CD14-positive monocyte (primary cell): ENCODE results near the gene TECPR2. TPM values are rescaled to one million over a fixed set of nuclear protein-coding genes. Genes with fewer than 3 reads are reported as not detected.

Experiments used
- DNase-seq, 3 donors: peaks; one replicate each; pipeline ENCODE4 v3.0.0-alpha.2; 2011 to 2022
- H2AFZ ChIP-seq: 2 replicates; pipeline ENCODE4 v1.6.0; 2012; ENCODE audit warnings: mild to moderate bottlenecking, low read depth, low read length, inconsistent platforms; ENCODE audit not compliant: insufficient read depth, poor library complexity, severe bottlenecking
- H3K27ac ChIP-seq, 2 donors: 1 replicate in 1 of 2; 2 replicates in 1 of 2; pipeline ENCODE4 v1.5.1; 2012 to 2013; ENCODE audit warnings: low read length in 2 of 2, control low read depth in 1 of 2, inconsistent platforms in 1 of 2, low read depth in 1 of 2, mild to moderate bottlenecking in 1 of 2
- H3K27me3 ChIP-seq, 2 donors: one replicate each; pipeline versions ENCODE4 v1.6.0 to v1.6.1; 2011 to 2013; ENCODE audit warnings: low read length in 2 of 2; ENCODE audit not compliant: control insufficient read depth in 2 of 2, insufficient read depth in 2 of 2
- H3K36me3 ChIP-seq, 2 donors: replicated peaks in 1 of 2; 1 replicate in 1 of 2; 2 replicates in 1 of 2; pipeline versions ENCODE4 v1.5.1 to v1.6.1; 2012 to 2013; ENCODE audit warnings: low read length in 2 of 2, control low read depth in 1 of 2, inconsistent platforms in 1 of 2, mild to moderate bottlenecking in 1 of 2; ENCODE audit not compliant: insufficient read depth in 2 of 2, control insufficient read depth in 1 of 2
- H3K4me1 ChIP-seq, 2 donors: 1 replicate in 1 of 2; 2 replicates in 1 of 2; pipeline versions ENCODE4 v1.5.1 to v1.6.1; 2012 to 2013; ENCODE audit warnings: low read length in 2 of 2, control low read depth in 1 of 2, inconsistent platforms in 1 of 2, mild to moderate bottlenecking in 1 of 2, moderate library complexity in 1 of 2; ENCODE audit not compliant: insufficient read depth in 2 of 2, control insufficient read depth in 1 of 2
- H3K4me2 ChIP-seq: replicated peaks from 2 replicates; pipeline ENCODE3; 2012; ENCODE audit warnings: low read length, moderate library complexity, mild to moderate bottlenecking; ENCODE audit not compliant: poor library complexity, severe bottlenecking; ENCODE audit errors: extremely low read depth
- H3K4me3 ChIP-seq, 3 experiments: fragments of 200-600 bp in 1 of 3; sonication (generic) in 1 of 3; replicated peaks in 1 of 3; 1 replicate in 2 of 3; 2 replicates in 1 of 3; pipeline ENCODE4 v1.5.1; 2011 to 2013; ENCODE audit warnings: low read length in 3 of 3, mild to moderate bottlenecking in 3 of 3, control low read depth in 2 of 3, low read depth in 2 of 3, inconsistent platforms in 1 of 3, moderate library complexity in 1 of 3
- H3K79me2 ChIP-seq: 2 replicates; pipeline ENCODE4 v1.6.0; 2012; ENCODE audit warnings: mild to moderate bottlenecking, control low read depth, inconsistent platforms, low read length, moderate library complexity; ENCODE audit not compliant: insufficient read depth
- H3K9ac ChIP-seq: 2 replicates; pipeline ENCODE4 v1.6.0; 2017; ENCODE audit warnings: low read length, mild to moderate bottlenecking; ENCODE audit not compliant: insufficient read depth, poor library complexity, severe bottlenecking
- H3K9me3 ChIP-seq, 2 donors: replicated peaks in 1 of 2; 1 replicate in 1 of 2; 2 replicates in 1 of 2; pipeline versions ENCODE4 v1.5.1 to v1.6.1; 2012 to 2013; ENCODE audit warnings: low read length in 2 of 2, control low read depth in 1 of 2; ENCODE audit not compliant: control insufficient read depth in 1 of 2, insufficient read depth in 1 of 2
- H4K20me1 ChIP-seq: 2 replicates; pipeline ENCODE4 v1.6.0; 2012; ENCODE audit warnings: mild to moderate bottlenecking, low read length, control low read depth, moderate library complexity; ENCODE audit not compliant: insufficient read depth
- H3K27ac Mint-ChIP-seq, 7 donors: one replicate each; pipeline ENCODE4 v1.8.0; 2020; ENCODE audit warnings: mild to moderate bottlenecking in 7 of 7, mixed read lengths in 7 of 7, moderate library complexity in 6 of 7, inconsistent platforms in 2 of 7
- H3K27me3 Mint-ChIP-seq, 3 donors: one replicate each; pipeline ENCODE4 v1.8.0; 2021 to 2022; ENCODE audit warnings: low read depth in 3 of 3, mild to moderate bottlenecking in 3 of 3, mixed read lengths in 3 of 3, moderate library complexity in 3 of 3, inconsistent platforms in 1 of 3
- H3K36me3 Mint-ChIP-seq, 2 donors: one replicate each; pipeline ENCODE4 v1.8.0; 2020; ENCODE audit warnings: mixed read lengths in 2 of 2, inconsistent platforms in 1 of 2, mild to moderate bottlenecking in 1 of 2
- H3K4me1 Mint-ChIP-seq: one replicate; pipeline ENCODE4 v1.8.0; 2020; ENCODE audit warnings: mild to moderate bottlenecking, mixed read lengths
- H3K4me3 Mint-ChIP-seq, 2 donors: one replicate each; pipeline ENCODE4 v1.8.0; 2020; ENCODE audit warnings: mild to moderate bottlenecking in 2 of 2, mixed read lengths in 2 of 2, moderate library complexity in 1 of 2
- H3K9me3 Mint-ChIP-seq, 7 donors: one replicate each; pipeline ENCODE4 v1.8.0; 2020 to 2022; ENCODE audit warnings: mixed read lengths in 7 of 7, mild to moderate bottlenecking in 6 of 7, moderate library complexity in 6 of 7, inconsistent platforms in 2 of 7
- CTCF ChIP-seq: fragments of 200-600 bp; IDR thresholded peaks from one replicate; pipeline ENCODE4 v1.8.0; 2022; ENCODE audit warnings: antibody characterized with exemption, mild to moderate bottlenecking
- WGBS: methylation state at CpG from one replicate; pipeline ENCODE4 v1.1.5; 2013; ENCODE audit warnings: missing lambda C conversion rate; ENCODE audit not compliant: insufficient coverage; 5-methylcytosine and 5-hydroxymethylcytosine counted together
- intact Hi-C, 2 donors: fragments of 100-400 bp; cut with micrococcal nuclease; formaldehyde crosslinking; loops; one replicate each; pipeline versions ENCODE4 v1.15.0 to v1.15.1; 2023
- polyA plus RNA-seq, 3 donors: library from polyadenylated mRNA; depleted of rRNA in 1 of 3; unstranded in 2 of 3; stranded (reverse) in 1 of 3; fragments of 300-500 nt in 2 of 3; fragments of >200 nt in 1 of 3; fragmentation: Illumina TruSeq in 2 of 3; gene quantifications; 1 replicate in 2 of 3; 2 replicates in 1 of 3; pipeline ENCODE4 v1.2.3, GENCODE V29; 2012 to 2021

The TECPR2 gene
- polyA plus RNA-seq, 3 donors = 2.8 to 10.4 (median 6.4) TPM

- no peaks in the 10 kb centered on the region for H3K9me3 ChIP-seq
- peaks cover 7% of the 10 kb centered on the region for H3K4me1 Mint-ChIP-seq
- H3K36me3 ChIP-seq = peaks cover 4 to 17% of the 10 kb centered on the region in 2 donors
- intact Hi-C loops = no loop called here
- H3K27ac ChIP-seq = no peak overlapping the region
- 91% methylated on average over 3 of the region's 5 CpGs for WGBS
- H3K4me2 ChIP-seq = no peak overlapping the region
- no peak overlapping the region for H3K9ac ChIP-seq
- no peak overlapping the region for H2AFZ ChIP-seq
- H3K27ac Mint-ChIP-seq = peak overlapping the region in 2 of 7 donors; percentile 37 to 38
- H3K4me3 ChIP-seq = no peak overlapping the region
- no peaks in the 10 kb centered on the region for H4K20me1 ChIP-seq
- H3K4me1 ChIP-seq = peaks cover 3 to 5% of the 10 kb centered on the region in 2 donors
- peaks cover 0 to 14% (median 4%) of the 10 kb centered on the region in 7 donors for H3K9me3 Mint-ChIP-seq
- peaks cover 26 to 40% of the 10 kb centered on the region in 2 donors for H3K36me3 Mint-ChIP-seq
- DNase-seq = no peak
- peaks cover 0 to 2% (median 2%) of the 10 kb centered on the region in 3 donors for H3K27me3 Mint-ChIP-seq
- H3K4me3 Mint-ChIP-seq = no peak overlapping the region
- TF ChIP-seq CTCF = no peak
- H3K79me2 ChIP-seq = no peaks in the 10 kb centered on the region
- no peaks in the 10 kb centered on the region for H3K27me3 ChIP-seq
Measured at GRCh38 chr14:102484316-102484715, 121.6 kb downstream of the TECPR2 start.

- H3K4me3 Mint-ChIP-seq = no peak overlapping the region
- no peak overlapping the region for H2AFZ ChIP-seq
- H3K36me3 ChIP-seq = peaks cover 4 to 17% of the 10 kb centered on the region in 2 donors
- H3K4me3 ChIP-seq = no peak overlapping the region
- no peak overlapping the region for H3K27ac ChIP-seq
- TF ChIP-seq CTCF = no peak
- H3K4me1 Mint-ChIP-seq = no peaks in the 10 kb centered on the region
- H3K9me3 Mint-ChIP-seq = peaks cover 0 to 14% (median 4%) of the 10 kb centered on the region in 7 donors
- no peaks in the 10 kb centered on the region for H4K20me1 ChIP-seq
- peaks cover 32 to 44% of the 10 kb centered on the region in 2 donors for H3K36me3 Mint-ChIP-seq
- no peak for DNase-seq
- peaks cover 0 to 3% (median 2%) of the 10 kb centered on the region in 3 donors for H3K27me3 Mint-ChIP-seq
- H3K27ac Mint-ChIP-seq = peak overlapping the region in 2 of 7 donors; percentile 52 to 61
- H3K4me1 ChIP-seq = no peaks in the 10 kb centered on the region
- no peak overlapping the region for H3K4me2 ChIP-seq
- 93% methylated on average over 10 of the region's 11 CpGs for WGBS
- no peaks in the 10 kb centered on the region for H3K9me3 ChIP-seq
- intact Hi-C loops = no loop called here
- H3K79me2 ChIP-seq = no peaks in the 10 kb centered on the region
- no peaks in the 10 kb centered on the region for H3K27me3 ChIP-seq
- H3K9ac ChIP-seq = no peak overlapping the region
Measured at GRCh38 chr14:102485693-102486512, 123.2 kb downstream of the TECPR2 start.
